Epithelial cell of esophagus (primary cell): ENCODE measurements around the gene TYMP.
"Not testable (repeated sequence)": the region's sequence is repeated elsewhere in the genome, so short reads cannot be mapped to it uniquely, and the experiment has no call there.

Experiments
- DNase-seq: peaks from one replicate; pipeline ENCODE4 v3.0.0; 2010; ENCODE audit warnings: low read depth
- H3K4me3 ChIP-seq: 2 replicates; pipeline ENCODE4 v1.5.1; 2011; ENCODE audit warnings: mild to moderate bottlenecking, low read length, control low read depth
- TF ChIP-seq, protein P1 (sequence below): IDR thresholded peaks from 2 replicates; pipeline ENCODE4 v1.5.1; 2011; ENCODE audit warnings: low read depth, mild to moderate bottlenecking, low read length, control low read depth, inconsistent platforms; ENCODE audit not compliant: insufficient read depth; ENCODE audit errors: missing control alignments

The TYMP gene

DNA sequence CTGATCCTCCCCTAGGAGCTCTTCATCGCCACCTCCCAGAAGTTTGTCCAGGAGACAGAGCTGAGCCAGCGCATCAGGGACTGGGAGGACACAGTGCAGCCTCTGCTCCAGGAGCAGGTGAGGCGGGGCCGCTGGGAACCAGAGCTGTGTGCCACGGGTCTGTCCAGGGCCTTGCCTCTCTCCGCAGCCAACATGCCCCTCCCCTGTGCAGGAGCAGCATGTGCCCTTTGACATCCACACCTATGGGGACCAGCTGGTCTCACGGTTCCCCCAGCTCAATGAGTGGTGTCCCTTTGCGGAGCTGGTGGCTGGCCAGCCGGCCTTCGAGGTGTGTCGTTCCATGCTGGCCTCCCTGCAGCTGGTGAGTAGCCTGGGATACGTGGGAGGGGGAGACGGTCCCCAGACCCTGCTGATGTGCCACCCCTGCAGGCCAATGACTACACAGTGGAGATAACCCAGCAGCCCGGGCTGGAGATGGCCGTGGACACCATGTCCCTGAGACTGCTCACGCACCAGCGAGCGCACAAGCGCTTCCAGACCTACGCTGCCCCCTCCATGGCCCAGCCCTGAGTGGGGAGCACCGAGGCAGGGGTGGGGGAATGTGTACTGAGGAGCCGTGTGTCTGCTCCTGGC lies 6.9 kb downstream of the TYMP start:
- no peak overlapping the region for H3K4me3 ChIP-seq
- no peak for DNase-seq
- TF ChIP-seq, protein P1, sequence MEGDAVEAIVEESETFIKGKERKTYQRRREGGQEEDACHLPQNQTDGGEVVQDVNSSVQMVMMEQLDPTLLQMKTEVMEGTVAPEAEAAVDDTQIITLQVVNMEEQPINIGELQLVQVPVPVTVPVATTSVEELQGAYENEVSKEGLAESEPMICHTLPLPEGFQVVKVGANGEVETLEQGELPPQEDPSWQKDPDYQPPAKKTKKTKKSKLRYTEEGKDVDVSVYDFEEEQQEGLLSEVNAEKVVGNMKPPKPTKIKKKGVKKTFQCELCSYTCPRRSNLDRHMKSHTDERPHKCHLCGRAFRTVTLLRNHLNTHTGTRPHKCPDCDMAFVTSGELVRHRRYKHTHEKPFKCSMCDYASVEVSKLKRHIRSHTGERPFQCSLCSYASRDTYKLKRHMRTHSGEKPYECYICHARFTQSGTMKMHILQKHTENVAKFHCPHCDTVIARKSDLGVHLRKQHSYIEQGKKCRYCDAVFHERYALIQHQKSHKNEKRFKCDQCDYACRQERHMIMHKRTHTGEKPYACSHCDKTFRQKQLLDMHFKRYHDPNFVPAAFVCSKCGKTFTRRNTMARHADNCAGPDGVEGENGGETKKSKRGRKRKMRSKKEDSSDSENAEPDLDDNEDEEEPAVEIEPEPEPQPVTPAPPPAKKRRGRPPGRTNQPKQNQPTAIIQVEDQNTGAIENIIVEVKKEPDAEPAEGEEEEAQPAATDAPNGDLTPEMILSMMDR, result no peak

DNA sequence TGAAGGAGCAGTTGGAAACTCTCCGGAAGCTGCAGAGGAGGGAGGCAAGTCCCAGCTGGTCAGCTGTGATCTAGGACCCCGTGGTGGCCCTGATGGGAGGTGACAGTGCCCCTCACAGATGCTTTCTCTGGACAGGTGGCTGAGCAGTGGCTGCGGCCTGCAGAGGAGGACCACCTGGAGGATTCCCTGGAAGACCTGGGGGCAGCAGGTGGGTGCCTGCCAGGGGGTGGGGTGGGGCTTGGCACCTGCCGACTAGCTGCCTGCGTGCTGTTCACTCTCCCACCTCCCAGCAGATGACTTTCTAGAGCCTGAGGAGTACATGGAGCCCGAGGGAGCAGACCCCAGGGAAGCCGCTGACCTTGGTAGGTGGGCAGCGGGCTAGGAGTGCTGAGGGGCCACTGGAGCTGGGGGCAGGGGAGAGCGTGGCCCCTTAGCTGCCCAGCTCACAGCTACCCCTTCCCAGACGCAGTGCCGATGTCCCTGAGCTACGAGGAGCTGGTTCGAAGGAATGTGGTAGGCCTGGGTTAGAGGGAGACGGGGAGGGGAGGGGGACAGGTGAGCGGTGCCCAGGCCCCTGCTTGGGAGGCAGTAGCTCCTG lies 7.5 kb downstream of the TYMP start:
- DNase-seq, result no peak
- H3K4me3 ChIP-seq, result no peak overlapping the region
- TF ChIP-seq, protein P1, result no peak

DNA sequence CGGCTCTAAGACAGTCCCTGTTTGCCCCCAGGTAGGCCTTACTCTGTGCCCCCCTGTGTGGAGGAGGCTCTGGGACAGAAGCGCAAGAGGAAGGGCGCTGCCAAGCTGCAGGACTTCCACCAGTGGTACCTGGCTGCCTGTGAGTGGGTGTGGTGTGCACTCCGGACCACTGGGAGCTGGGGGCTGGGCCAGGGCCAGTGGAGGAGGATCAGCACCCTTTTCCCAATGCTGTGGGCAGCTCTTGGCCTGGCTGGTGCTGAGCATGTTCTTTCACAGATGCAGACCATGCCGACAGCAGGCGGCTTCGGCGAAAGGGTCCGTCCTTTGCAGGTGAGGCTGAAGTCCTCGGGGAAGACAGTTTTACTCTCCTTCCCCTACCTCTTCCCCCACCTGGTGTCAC lies 8.1 kb downstream of the TYMP start:
- TF ChIP-seq, protein P1, result no peak
- DNase-seq, result no peak

DNA sequence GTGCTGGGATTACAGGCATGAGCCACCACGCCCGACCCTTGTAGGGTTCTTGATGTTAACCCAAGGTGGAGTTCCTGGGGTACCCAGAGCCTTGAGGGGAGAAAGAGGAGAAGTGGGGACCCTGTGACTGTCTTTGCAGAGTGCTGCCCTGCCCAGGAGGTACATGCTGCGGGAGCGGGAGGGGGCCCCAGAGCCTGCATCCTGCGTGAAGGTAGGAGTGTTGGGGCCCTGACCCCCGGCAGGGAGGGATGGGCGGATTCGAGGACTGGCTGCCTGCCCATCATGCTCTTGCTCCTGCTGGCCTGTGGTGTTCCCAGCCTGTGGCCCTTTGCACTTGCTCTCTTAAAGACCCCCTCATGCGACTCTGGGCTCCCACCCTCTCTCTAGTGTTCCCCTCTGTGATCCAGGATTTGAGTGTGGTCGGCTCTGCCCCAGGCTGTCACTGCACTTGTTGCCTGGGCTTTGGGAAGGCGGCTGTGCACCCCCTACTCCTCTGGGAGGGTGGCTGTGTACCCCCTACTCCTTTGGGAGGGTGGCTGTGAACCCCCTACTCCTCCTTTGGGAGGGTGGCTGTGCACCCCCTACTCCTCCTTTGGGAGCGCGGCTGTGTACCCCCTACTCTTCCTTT lies 8.9 kb downstream of the TYMP start:
- H3K4me3 ChIP-seq, result no peak overlapping the region
- TF ChIP-seq, protein P1, result no peak

More for the DNA sequence above, 8.1 kb downstream of the TYMP start:
- no peak overlapping the region for H3K4me3 ChIP-seq

DNA sequence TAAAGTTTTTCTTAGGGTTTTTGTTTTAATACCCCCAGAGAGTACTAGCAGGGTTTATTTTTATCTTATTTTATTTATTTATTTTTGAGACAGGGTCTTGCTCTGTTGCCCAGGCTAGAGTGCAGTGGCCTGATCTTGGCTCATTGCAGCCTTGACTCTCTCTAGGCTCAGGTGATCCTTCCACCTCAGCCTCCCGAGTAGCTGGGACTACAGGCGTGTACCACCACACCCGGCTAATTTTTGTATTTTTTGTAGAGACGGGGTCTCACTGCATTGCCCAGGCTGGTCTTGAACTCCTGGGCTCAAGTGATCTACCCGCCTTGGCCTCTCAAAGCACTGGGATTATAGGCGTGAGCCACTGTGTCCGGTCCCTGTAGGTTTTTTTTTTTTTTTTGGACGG lies 9.6 kb downstream of the TYMP start:
- H3K4me3 ChIP-seq, DNase-seq: not testable (repeated sequence)

More for the DNA sequence above, 8.9 kb downstream of the TYMP start:
- DNase-seq, result no peak

DNA sequence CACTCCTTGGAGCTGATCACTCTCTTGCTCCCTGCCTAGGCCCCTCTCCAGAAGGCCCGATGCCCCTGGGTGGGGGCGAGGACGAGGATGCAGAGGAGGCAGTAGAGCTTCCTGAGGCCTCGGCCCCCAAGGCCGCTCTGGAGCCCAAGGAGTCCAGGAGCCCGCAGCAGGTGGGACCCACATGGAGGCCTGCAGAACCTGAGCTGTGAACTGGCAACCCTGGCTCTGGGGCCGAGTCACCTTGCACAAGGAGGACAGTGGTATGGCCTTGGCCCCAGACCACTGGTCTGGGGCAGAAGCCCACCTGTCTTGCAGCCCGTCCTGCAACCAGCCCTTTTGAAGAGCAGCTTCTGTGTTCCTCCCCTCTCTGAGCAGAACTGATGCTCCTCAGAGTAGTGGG lies 10.7 kb downstream of the TYMP start:
- TF ChIP-seq, protein P1, result no peak
- no peak overlapping the region for H3K4me3 ChIP-seq
- DNase-seq, result no peak

DNA sequence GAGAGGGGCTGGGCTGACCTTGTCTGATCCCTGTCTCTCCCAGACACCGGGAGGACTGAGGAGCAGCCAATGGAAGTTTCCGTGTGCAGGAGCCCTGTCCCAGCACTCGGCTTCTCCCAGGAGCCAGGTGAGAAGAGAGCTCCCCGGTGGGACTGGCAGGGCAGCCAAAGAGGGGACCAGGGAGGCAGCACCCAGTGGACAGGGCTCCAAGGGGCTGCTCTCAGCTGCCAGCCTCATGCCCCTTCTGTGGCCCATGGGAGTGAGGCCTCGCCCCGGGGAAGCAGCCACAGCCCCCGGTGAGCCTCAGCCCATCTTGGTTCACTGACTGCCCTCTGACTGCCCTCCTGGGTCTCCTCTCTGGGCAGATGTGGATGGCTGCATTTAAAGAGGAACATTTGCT lies 11.2 kb downstream of the TYMP start:
- H3K4me3 ChIP-seq, result no peak overlapping the region
- TF ChIP-seq, protein P1, result no peak
- DNase-seq, result no peak
